GM10266 (cell line): Measurements from ENCODE around the gene SLC41A2.

Experiments used
- DNase-seq: peaks from one replicate; pipeline ENCODE4 v3.0.0; 2012; ENCODE audit errors: extremely low spot score
- TF ChIP-seq, protein P1 (sequence below): IDR thresholded peaks from 2 replicates; pipeline ENCODE4 v1.5.1; 2012; ENCODE audit warnings: mild to moderate bottlenecking, low read depth; ENCODE audit not compliant: control insufficient read depth, insufficient read depth; ENCODE audit errors: missing control alignments

The SLC41A2 gene

DNA sequence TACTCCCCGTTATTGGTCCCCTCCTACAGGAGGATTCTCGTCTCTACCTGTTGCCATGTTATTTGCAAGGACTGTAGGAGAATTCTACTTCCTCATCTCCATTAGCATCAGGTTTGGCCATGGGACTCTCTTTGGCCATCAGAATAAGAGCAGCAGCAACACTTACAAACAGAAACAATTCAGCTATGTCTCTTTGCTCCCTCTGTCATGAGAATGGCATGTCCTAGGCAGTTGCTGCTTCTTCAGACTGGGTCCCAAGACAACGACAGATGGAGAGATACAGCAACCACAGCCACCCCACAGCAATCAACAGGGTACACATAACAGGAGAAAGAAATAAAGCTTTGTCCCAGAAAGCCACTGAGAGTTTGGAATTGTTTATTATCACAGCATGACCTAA lies 19.7 kb downstream of the SLC41A2 start:
- TF ChIP-seq, protein P1, sequence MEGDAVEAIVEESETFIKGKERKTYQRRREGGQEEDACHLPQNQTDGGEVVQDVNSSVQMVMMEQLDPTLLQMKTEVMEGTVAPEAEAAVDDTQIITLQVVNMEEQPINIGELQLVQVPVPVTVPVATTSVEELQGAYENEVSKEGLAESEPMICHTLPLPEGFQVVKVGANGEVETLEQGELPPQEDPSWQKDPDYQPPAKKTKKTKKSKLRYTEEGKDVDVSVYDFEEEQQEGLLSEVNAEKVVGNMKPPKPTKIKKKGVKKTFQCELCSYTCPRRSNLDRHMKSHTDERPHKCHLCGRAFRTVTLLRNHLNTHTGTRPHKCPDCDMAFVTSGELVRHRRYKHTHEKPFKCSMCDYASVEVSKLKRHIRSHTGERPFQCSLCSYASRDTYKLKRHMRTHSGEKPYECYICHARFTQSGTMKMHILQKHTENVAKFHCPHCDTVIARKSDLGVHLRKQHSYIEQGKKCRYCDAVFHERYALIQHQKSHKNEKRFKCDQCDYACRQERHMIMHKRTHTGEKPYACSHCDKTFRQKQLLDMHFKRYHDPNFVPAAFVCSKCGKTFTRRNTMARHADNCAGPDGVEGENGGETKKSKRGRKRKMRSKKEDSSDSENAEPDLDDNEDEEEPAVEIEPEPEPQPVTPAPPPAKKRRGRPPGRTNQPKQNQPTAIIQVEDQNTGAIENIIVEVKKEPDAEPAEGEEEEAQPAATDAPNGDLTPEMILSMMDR: no peak
- no peak for DNase-seq

DNA sequence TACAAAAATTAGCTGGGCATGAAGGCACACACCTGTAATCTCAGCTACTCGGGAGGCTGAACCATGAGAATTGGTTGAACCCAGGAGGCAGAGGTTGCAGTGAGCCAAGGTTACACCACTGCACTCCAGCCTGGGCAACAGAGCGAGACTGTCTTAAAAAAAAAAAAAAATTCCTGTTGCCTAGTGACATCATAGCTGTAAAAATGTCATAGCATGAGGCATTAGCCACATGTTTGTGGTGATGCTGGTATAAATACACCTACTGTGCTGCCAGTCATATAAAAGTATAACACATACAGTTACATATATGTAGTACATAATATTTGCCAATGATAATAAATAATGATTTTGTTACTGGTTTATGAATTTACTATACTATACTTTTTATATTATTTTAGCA lies 22.2 kb downstream of the SLC41A2 start:
- no peak for DNase-seq
- TF ChIP-seq, protein P1: no peak

DNA sequence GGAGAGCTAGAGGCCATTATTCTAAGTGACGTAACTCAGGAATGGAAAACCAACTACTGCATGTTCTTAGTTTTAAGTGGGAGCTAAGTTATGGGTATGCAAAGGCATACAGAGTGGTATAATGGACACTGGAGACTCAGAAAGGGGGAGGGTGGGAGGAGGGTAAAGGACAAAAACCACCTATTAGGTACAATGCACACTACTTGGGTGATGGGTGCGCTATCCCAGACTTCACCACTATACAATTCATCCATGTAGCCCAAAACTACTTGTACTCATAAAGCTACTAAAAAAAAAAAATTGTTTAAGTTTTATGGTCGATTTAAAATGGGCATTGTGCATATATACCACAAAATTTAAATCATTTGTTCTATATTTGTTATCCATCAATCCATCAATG lies 24.3 kb downstream of the SLC41A2 start:
- TF ChIP-seq, protein P1: no peak
- no peak for DNase-seq

DNA sequence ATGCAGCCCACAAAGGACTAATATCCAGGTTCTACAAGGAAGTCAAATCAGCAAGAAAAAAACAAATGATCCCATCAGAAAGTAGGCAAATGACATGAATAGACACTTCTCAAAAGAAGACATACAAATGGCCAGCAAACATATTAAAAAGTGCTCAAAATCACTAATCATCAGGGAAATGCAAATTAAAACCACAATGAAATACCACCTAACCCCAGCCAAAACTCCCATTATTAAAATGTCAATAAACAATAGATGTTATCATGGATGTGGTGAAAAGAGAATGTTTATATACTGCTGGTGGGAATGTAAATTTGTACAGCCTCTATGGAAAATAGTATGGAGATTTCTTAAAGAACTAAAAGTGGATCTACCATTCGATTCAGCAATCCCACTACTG lies 25.0 kb downstream of the SLC41A2 start:
- DNase-seq: no peak
- TF ChIP-seq, protein P1: no peak

DNA sequence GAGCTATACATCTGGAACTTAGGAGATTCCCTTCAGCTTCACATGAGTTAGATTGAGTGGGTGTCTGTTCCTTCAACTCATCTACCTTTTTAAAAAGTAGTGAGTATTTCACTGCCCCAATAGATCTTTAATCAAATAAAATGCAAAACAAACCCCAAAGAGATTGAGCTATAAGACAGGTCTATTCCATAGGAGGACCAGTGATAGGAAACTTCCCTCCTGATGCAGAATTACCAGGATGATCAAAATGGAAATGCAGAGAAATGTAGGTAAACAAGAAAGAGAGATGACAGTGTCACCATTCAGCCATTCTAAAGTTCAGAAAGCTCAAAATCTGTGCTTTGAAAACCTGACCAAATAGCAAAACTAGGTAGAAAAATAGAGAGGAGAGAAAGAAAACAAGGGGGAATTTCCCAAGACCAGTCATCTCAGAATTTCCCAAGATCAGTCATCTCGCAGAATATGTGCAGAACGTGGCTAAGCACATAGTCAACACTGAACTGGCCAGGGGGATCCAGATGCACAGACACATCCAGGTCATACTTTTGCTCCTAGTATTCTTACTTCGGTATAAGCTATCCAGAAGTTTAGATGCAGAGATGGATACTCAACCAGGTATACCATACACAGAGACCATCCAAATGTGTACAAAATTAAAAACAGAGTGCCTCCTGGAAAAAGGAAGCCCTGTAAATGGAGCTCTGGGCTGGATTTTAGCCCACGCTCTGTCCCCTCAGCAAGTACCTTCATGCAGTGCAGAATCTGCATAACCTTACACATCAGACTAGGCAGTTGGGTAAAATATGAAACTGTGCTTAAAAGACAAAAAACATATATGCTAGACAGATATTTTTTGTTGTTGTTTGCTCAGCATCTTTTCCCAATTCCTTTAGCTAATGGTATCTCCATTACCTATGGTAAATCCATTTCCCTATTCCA lies 27.4 kb downstream of the SLC41A2 start:
- TF ChIP-seq, protein P1: no peak
- DNase-seq: peak; percentile 64

DNA sequence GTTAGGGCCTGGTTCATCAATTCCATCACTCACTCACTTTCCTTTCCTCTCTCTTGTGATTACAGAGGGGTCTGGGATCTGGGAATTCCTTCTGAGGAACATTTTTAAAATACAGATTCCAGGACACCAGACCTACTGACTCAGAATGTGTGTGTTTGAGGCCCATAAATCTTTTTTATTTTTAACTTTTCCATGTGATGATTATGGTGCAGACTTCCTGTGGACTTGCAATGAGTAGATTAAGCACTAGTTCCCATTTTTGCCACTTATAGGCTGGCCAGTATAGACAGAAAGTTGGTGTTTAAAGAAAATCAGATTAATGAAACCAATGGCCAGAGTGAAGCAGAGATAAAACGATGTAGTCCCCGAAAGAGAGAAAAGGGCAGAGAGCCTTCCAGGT lies 28.1 kb downstream of the SLC41A2 start:
- DNase-seq: no peak
- TF ChIP-seq, protein P1: no peak

DNA sequence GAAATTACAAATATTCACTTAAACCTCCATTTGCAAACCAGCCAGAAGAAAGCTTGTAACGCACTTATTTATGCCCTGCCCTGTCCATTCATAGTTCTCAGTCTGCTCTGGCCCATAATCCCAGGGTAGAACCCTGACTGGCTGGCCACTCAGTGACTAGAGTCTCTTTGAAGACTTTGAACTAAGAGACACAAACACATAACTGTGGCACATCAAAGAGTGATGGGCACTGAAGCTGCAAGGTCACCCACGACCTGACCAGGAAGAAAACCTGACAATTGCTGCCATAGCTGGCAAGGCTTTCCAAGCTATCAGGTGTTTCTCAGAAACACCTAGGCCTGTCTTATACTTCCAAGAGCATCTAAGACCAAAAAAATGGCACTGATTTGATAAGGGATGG lies 28.7 kb downstream of the SLC41A2 start:
- TF ChIP-seq, protein P1: no peak
- no peak for DNase-seq
